BLaER1 treated with 17β-estradiol and CSF1 and Interleukin-3, amounts not matched to agents 10 nM and 100 nM (cell line): ENCODE data around the gene KDSR.

Source experiments
- H3K27ac ChIP-seq, 11 experiments: shearing (Covaris generic); formaldehyde crosslinking; 2 replicates each; pipeline ENCODE4 v1.8.1; 2022
- H3K27me3 ChIP-seq, 11 experiments: shearing (Covaris generic); formaldehyde crosslinking; 2 replicates each; pipeline ENCODE4 v1.8.1; 2022
- H3K36me3 ChIP-seq, 11 experiments: shearing (Covaris generic); formaldehyde crosslinking; 2 replicates each; pipeline ENCODE4 v1.8.1; 2022
- H3K4me1 ChIP-seq, 10 experiments: shearing (Covaris generic); formaldehyde crosslinking; 2 replicates each; pipeline ENCODE4 v1.8.1; 2022
- H3K4me2 ChIP-seq, 11 experiments: shearing (Covaris generic); formaldehyde crosslinking; 2 replicates each; pipeline ENCODE4 v1.8.1; 2022
- H3K4me3 ChIP-seq, 10 experiments: shearing (Covaris generic); formaldehyde crosslinking; 2 replicates each; pipeline ENCODE4 v1.8.1; 2022
- H3K9ac ChIP-seq, 11 experiments: shearing (Covaris generic); formaldehyde crosslinking; 2 replicates each; pipeline ENCODE4 v1.8.1; 2022
- H3K9me3 ChIP-seq, 11 experiments: shearing (Covaris generic); formaldehyde crosslinking; replicated peaks in 1 of 11; 2 replicates each; pipeline ENCODE4 v1.8.1; 2022
- H4K20me1 ChIP-seq, 11 experiments: shearing (Covaris generic); formaldehyde crosslinking; 2 replicates each; pipeline ENCODE4 v1.8.1; 2022
- Cebpa-rat ChIP-seq, 11 experiments: shearing (Covaris generic); IDR thresholded peaks; 2 replicates each; pipeline ENCODE4 v1.8.1; 2022

KDSR gene

DNA sequence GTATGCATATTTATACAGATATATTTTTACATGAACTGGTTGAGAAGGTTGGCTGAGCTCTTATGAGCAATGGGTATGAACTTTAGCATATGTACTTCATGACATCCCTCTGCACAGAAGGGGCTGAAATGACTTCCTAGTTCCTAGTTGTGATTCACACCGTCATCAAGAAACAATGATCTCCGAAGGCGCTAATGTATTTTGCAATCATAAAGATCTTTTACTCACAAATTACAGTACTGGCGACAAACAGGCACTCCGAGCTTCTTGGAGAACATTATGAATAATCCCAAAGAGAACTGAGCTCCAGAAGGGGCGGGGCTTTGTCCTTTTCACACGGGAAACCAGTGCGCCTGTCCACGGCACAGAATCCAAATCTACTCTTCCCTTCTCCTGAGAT lies 65.6 kb downstream of the KDSR start:
- H3K9ac ChIP-seq, result no peak overlapping the region
- no peak for TF ChIP-seq Cebpa-rat (IDR thresholded peaks at IDR 0.05)
- H3K4me1 ChIP-seq, result peaks cover 30 to 74% (median 54%) of the 10 kb centered on the region in 10 experiments
- H3K27ac ChIP-seq, result no peak overlapping the region
- peaks cover 0 to 11% (median 0%) of the 10 kb centered on the region in 11 experiments; a peak in 6 of 22 replicates for H3K9me3 ChIP-seq
- H3K4me2 ChIP-seq, result peak overlapping the region in 4 of 11 experiments; percentile 67 to 84 (median 74); a peak in 4 of 22 replicates
- H3K4me3 ChIP-seq, result no peak overlapping the region
- H4K20me1 ChIP-seq, result peaks cover 0 to 99% (median 32%) of the 10 kb centered on the region in 11 experiments; a peak in 12 of 22 replicates
- peaks cover 0 to 95% (median 73%) of the 10 kb centered on the region in 11 experiments; a peak in 16 of 22 replicates for H3K36me3 ChIP-seq
- no peaks in the 10 kb centered on the region for H3K27me3 ChIP-seq

- peaks cover 22 to 67% (median 46%) of the 10 kb centered on the region in 10 experiments for H3K4me1 ChIP-seq
- no peak overlapping the region for H3K9ac ChIP-seq
- no peak for TF ChIP-seq Cebpa-rat (IDR thresholded peaks at IDR 0.05)
- H3K4me2 ChIP-seq, result peak overlapping the region in 6 of 11 experiments; percentile 12 to 53 (median 30); a peak in 6 of 22 replicates
- H3K36me3 ChIP-seq, result peaks cover 0 to 95% (median 78%) of the 10 kb centered on the region in 11 experiments; a peak in 17 of 22 replicates
- H3K27ac ChIP-seq, result peak overlapping the region in 4 of 11 experiments; percentile 4 to 29 (median 22); a peak in 1 of 22 replicates
- peaks cover 0 to 14% (median 0%) of the 10 kb centered on the region in 11 experiments; a peak in 6 of 22 replicates for H3K9me3 ChIP-seq
- H3K27me3 ChIP-seq, result no peaks in the 10 kb centered on the region
- peaks cover 0 to 98% (median 42%) of the 10 kb centered on the region in 11 experiments; a peak in 12 of 22 replicates for H4K20me1 ChIP-seq
- no peak overlapping the region for H3K4me3 ChIP-seq
Measured at GRCh38 chr18:63299837-63300745, 66.9 kb downstream of the KDSR start.

DNA sequence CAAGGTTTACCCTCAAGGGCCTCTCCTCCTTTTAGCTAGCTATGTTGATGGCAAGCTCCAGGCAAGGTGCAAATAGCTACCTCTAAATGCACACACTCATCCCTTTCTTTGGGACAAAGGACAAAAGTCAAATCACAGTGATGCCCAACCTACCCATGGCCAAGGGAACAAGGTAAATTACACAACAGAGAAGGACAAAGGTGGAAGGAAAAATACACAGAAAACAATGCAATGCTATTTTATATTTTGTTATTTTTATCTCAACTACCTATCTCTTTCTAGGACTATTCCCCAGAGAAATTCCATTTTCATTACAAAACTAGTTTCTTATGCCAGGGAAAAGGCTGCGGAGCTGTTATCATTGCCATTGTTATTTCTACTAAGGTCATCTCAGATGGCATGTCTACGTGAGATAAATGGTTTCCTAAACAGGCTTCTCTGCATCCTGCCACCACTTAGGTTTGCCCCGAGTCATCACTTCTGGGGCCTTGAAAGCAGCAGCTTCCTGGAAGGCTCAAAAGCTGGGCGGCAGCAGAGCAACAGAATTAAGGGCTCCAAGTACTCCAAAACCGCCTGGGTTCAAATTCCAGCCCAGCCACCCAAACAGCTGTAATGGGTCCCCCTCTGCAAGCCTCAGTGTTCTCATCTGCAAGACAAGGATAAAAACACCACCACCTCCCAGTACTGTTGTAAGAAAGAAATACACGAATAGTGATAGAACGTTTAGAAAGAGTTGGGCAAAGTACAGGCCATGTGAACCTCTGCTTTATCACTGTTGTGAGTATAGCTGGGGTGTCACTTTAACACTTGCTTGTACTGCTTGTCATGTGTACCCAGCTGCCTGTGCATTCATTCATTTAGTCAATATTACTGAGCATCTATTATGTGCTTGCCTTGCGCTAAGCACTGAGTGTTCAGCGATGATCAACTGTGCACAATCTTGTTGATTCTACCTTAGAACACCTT lies 68.3 kb downstream of the KDSR start:
- Histone ChIP-seq H3K36me3 (peaks cover 0 to 99% (median 92%) of the 10 kb centered on the region in 11 experiments; a peak in 18 of 22 replicates), H4K20me1 (peaks cover 0 to 95% (median 46%) of the 10 kb centered on the region in 11 experiments; a peak in 12 of 22 replicates), H3K9ac (no peak overlapping the region), H3K4me3 (no peak overlapping the region), H3K27ac (peak overlapping the region in 3 of 11 experiments; percentile 19 to 29 (median 24); a peak in 1 of 22 replicates), H3K27me3 (no peaks in the 10 kb centered on the region), H3K4me2 (peak overlapping the region in 5 of 11 experiments; percentile 7 to 53 (median 47); a peak in 9 of 22 replicates), H3K4me1 (peaks cover 13 to 60% (median 41%) of the 10 kb centered on the region in 10 experiments), H3K9me3 (peaks cover 0 to 14% (median 0%) of the 10 kb centered on the region in 11 experiments; a peak in 6 of 22 replicates)
- no peak for TF ChIP-seq Cebpa-rat (IDR thresholded peaks at IDR 0.05)

DNA sequence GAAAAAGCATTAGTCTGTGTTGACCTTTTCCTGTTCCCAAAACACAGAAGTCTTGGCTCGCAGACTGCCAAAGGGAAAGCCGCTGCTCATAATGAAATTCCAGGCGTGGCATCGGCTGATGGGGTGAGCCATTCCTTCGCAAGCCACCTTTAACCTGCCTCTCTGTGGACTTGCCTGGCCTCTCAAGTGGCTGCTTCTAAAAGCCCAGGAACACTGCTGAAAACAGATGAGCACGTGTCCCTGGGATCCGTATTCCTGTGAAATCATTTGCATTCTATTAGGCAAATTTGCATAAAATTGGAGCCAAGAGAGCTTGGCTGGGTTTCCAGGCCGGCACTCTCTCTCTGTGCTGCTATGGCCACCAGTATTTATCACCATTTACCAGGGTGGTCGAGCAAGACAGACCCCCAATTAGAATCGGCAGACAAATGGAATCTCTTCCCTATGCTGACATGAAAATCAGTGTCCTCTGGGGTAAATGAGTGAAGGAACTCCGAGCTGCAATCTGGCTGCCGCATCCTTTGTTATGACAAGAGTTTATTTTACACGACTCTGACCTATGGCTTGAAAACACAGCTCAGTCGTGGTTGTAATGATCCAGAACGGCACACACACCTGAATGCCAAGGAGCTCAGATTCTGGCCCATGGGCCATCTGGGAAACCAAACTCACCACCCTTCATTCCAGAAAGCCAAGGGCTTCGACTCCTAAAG lies 69.2 kb downstream of the KDSR start:
- TF ChIP-seq Cebpa-rat (IDR thresholded peaks at IDR 0.05), result no peak
- Histone ChIP-seq H3K27me3 (no peaks in the 10 kb centered on the region), H3K4me2 (peak overlapping the region in 3 of 11 experiments; percentile 47 to 53 (median 51); a peak in 5 of 22 replicates), H3K36me3 (peaks cover 0 to 100% (median 98%) of the 10 kb centered on the region in 11 experiments; a peak in 18 of 22 replicates), H4K20me1 (peaks cover 0 to 95% (median 50%) of the 10 kb centered on the region in 11 experiments; a peak in 12 of 22 replicates), H3K9ac (no peak overlapping the region), H3K27ac (no peak overlapping the region), H3K4me1 (peaks cover 13 to 60% (median 40%) of the 10 kb centered on the region in 10 experiments), H3K4me3 (no peak overlapping the region), H3K9me3 (peaks cover 0 to 14% (median 2%) of the 10 kb centered on the region in 11 experiments; a peak in 6 of 22 replicates)

GRCh38 chr18:63293935-63294334 lies 73.1 kb downstream of the KDSR start:
- Histone ChIP-seq H3K4me3 (no peak overlapping the region), H3K9ac (no peak overlapping the region), H3K27me3 (no peaks in the 10 kb centered on the region), H3K27ac (no peak overlapping the region), H3K4me2 (peak overlapping the region in 3 of 11 experiments; percentile 44 to 67 (median 57); a peak in 5 of 22 replicates), H3K36me3 (peaks cover 0 to 100% (median 99%) of the 10 kb centered on the region in 11 experiments; a peak in 19 of 22 replicates), H3K4me1 (peaks cover 22 to 56% (median 28%) of the 10 kb centered on the region in 10 experiments), H4K20me1 (peaks cover 0 to 95% (median 46%) of the 10 kb centered on the region in 11 experiments; a peak in 12 of 22 replicates), H3K9me3 (peaks cover 0 to 16% (median 4%) of the 10 kb centered on the region in 11 experiments; a peak in 7 of 22 replicates)
- TF ChIP-seq Cebpa-rat (IDR thresholded peaks at IDR 0.05), result no peak

- Histone ChIP-seq H3K27me3 (no peaks in the 10 kb centered on the region), H3K4me3 (no peak overlapping the region), H3K36me3 (peaks cover 0 to 100% (median 99%) of the 10 kb centered on the region in 11 experiments; a peak in 19 of 22 replicates), H3K4me1 (peaks cover 21 to 56% (median 32%) of the 10 kb centered on the region in 10 experiments), H3K9ac (no peak overlapping the region), H4K20me1 (peaks cover 0 to 95% (median 37%) of the 10 kb centered on the region in 11 experiments; a peak in 11 of 22 replicates), H3K4me2 (peak overlapping the region in 10 of 11 experiments; percentile 0 to 78 (median 28); a peak in 18 of 22 replicates), H3K9me3 (peaks cover 0 to 16% (median 4%) of the 10 kb centered on the region in 11 experiments; a peak in 7 of 22 replicates), H3K27ac (no peak overlapping the region)
- TF ChIP-seq Cebpa-rat (IDR thresholded peaks at IDR 0.05), result no peak
Measured at GRCh38 chr18:63292831-63293683, 73.9 kb downstream of the KDSR start.

DNA sequence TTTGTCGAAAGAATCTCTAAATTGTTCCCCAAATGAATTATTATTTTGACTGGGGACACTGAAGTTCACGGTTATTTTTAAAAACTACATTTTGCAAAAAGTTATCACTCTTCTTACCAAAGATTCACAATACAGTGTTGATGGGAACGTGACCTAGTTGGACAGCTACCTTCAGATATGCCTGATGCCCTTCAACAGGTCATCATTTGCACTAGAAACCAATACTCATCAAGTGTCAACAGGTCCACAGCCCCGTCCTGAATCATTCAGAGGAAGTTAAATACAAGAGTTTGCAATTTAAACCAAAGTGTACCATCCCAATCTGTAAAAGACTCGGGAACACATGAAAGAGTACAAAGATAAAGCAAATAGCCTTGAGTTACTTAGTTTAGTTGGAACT lies 75.7 kb downstream of the KDSR start:
- Histone ChIP-seq H3K4me1 (peaks cover 35 to 72% (median 45%) of the 10 kb centered on the region in 10 experiments), H3K27me3 (no peaks in the 10 kb centered on the region), H3K4me3 (no peak overlapping the region), H3K36me3 (peaks cover 0 to 100% (median 91%) of the 10 kb centered on the region in 11 experiments; a peak in 19 of 22 replicates), H3K4me2 (peak overlapping the region in 2 of 11 experiments; percentile 14 to 51; a peak in 3 of 22 replicates), H3K9ac (no peak overlapping the region), H3K9me3 (peaks cover 0 to 15% (median under 1%) of the 10 kb centered on the region in 11 experiments; a peak in 6 of 22 replicates), H3K27ac (no peak overlapping the region), H4K20me1 (peaks cover 0 to 92% (median 47%) of the 10 kb centered on the region in 11 experiments; a peak in 11 of 22 replicates)
- no peak for TF ChIP-seq Cebpa-rat (IDR thresholded peaks at IDR 0.05)
